ENCODE measurements around the gene KRTAP16-1.

DNA sequence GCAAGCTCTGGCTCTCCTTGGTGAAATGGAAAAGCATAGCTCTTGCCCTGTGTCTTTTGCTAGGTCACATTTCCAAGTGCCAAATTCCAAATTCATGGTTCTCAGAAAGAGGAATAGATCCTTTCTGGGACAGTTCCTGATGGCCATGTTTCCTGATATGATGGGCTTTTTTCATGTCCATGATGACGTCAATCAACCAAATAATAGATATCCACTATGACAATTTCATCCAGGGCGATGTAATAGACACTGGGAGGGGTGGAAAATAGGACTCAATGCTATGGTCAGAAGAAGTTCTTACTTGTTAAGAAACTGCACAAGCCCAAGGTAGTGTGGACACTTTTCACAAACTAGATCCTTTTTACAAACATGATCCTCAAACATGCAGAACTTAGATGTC, 42.1 kb upstream of the KRTAP16-1 start:
- no peak for TF ChIP-seq POLR2A (IDR thresholded peaks at IDR 0.05; ENCODE audit: extremely low read depth, insufficient read length)
- TF ChIP-seq, protein P1, sequence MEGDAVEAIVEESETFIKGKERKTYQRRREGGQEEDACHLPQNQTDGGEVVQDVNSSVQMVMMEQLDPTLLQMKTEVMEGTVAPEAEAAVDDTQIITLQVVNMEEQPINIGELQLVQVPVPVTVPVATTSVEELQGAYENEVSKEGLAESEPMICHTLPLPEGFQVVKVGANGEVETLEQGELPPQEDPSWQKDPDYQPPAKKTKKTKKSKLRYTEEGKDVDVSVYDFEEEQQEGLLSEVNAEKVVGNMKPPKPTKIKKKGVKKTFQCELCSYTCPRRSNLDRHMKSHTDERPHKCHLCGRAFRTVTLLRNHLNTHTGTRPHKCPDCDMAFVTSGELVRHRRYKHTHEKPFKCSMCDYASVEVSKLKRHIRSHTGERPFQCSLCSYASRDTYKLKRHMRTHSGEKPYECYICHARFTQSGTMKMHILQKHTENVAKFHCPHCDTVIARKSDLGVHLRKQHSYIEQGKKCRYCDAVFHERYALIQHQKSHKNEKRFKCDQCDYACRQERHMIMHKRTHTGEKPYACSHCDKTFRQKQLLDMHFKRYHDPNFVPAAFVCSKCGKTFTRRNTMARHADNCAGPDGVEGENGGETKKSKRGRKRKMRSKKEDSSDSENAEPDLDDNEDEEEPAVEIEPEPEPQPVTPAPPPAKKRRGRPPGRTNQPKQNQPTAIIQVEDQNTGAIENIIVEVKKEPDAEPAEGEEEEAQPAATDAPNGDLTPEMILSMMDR (IDR thresholded peaks at IDR 0.05; ENCODE audit: low read depth, low read length) = no peak

All from NB4 (cell line).